Keratinocyte (primary cell): ENCODE data around the gene FGF5. TPM values are rescaled to one million over a fixed set of nuclear protein-coding genes. Genes with fewer than 3 reads are reported as not detected.
A peak's percentile ranks its signal among the peaks of the same experiment; 100 is the strongest.

ENCODE experiments used
- DNase-seq: peaks from one replicate; pipeline ENCODE4 v3.0.0-alpha.2; 2011; ENCODE audit warnings: low read depth, missing footprints, low spot score
- FAIRE-seq: peaks from 2 replicates; lab custom pipeline; 2011; peaks lifted over from hg19 to GRCh38; lab: Jason Lieb, UNC
- H2AFZ ChIP-seq: 2 replicates; pipeline ENCODE4 v1.6.0; 2012; ENCODE audit warnings: low read length, control low read depth, inconsistent platforms; ENCODE audit not compliant: control insufficient read depth
- H3K27ac ChIP-seq: 2 replicates; pipeline ENCODE4 v1.5.1; 2011; ENCODE audit warnings: low read length; ENCODE audit not compliant: control insufficient read depth, insufficient read depth
- H3K27me3 ChIP-seq: 3 replicates; pipeline ENCODE4 v1.6.0; 2011; ENCODE audit warnings: low read length; ENCODE audit not compliant: control insufficient read depth, insufficient read depth; ENCODE audit errors: extremely low read depth
- H3K36me3 ChIP-seq, 2 experiments: 2 replicates in 1 of 2; 3 replicates in 1 of 2; pipeline ENCODE4 v1.5.1; 2011; ENCODE audit warnings: low read length in 2 of 2, mild to moderate bottlenecking in 1 of 2; ENCODE audit not compliant: control insufficient read depth in 2 of 2, insufficient read depth in 2 of 2; ENCODE audit errors: extremely low read depth in 1 of 2
- H3K4me1 ChIP-seq: 3 replicates; pipeline ENCODE4 v1.5.1; 2011; ENCODE audit warnings: low read length; ENCODE audit not compliant: control insufficient read depth, insufficient read depth; ENCODE audit errors: extremely low read depth
- H3K4me2 ChIP-seq: 3 replicates; pipeline ENCODE4 v1.6.0; 2011; ENCODE audit warnings: low read depth, low read length; ENCODE audit not compliant: control insufficient read depth, insufficient read depth; ENCODE audit errors: extremely low read depth
- H3K4me3 ChIP-seq, 3 experiments: fragments of 200-600 bp in 1 of 3; sonication (generic) in 1 of 3; 2 replicates in 2 of 3; 3 replicates in 1 of 3; pipeline ENCODE4 v1.5.1; 2011 to 2016; ENCODE audit warnings: low read length in 3 of 3, mild to moderate bottlenecking in 3 of 3, control low read depth in 2 of 3, inconsistent platforms in 1 of 3, low read depth in 1 of 3, mixed read lengths in 1 of 3, mixed run types in 1 of 3, moderate library complexity in 1 of 3; ENCODE audit not compliant: control insufficient read depth in 2 of 3, insufficient read depth in 2 of 3; ENCODE audit errors: extremely low read depth in 1 of 3
- H3K79me2 ChIP-seq: 2 replicates; pipeline ENCODE4 v1.6.0; 2012; ENCODE audit warnings: low read length; ENCODE audit not compliant: control insufficient read depth, insufficient read depth
- H3K9ac ChIP-seq: 3 replicates; pipeline ENCODE4 v1.6.0; 2011; ENCODE audit warnings: low read length; ENCODE audit not compliant: control insufficient read depth, insufficient read depth; ENCODE audit errors: extremely low read depth
- H3K9me1 ChIP-seq: 3 replicates; pipeline ENCODE4 v1.6.0; 2011; ENCODE audit warnings: low read length; ENCODE audit not compliant: control insufficient read depth, insufficient read depth; ENCODE audit errors: extremely low read depth
- H3K9me3 ChIP-seq: 2 replicates; pipeline ENCODE4 v1.5.1; 2012; ENCODE audit warnings: low read depth, low read length; ENCODE audit not compliant: control insufficient read depth
- H4K20me1 ChIP-seq: 3 replicates; pipeline ENCODE4 v1.6.0; 2011; ENCODE audit warnings: low read length; ENCODE audit not compliant: control insufficient read depth, insufficient read depth; ENCODE audit errors: extremely low read depth
- CTCF ChIP-seq, 3 experiments: IDR thresholded peaks in 1 of 3; conservative IDR thresholded peaks in 1 of 3; optimal IDR thresholded peaks in 1 of 3; 2 replicates in 2 of 3; 3 replicates in 1 of 3; pipeline versions ENCODE3 to v1.5.1; 2011; ENCODE audit warnings: low read length in 3 of 3, mild to moderate bottlenecking in 3 of 3, moderate library complexity in 2 of 3, control low read depth in 1 of 3, inconsistent platforms in 1 of 3; ENCODE audit not compliant: insufficient read depth in 2 of 3; ENCODE audit errors: extremely low read depth in 1 of 3
- EZH2 ChIP-seq: IDR thresholded peaks from one replicate; pipeline ENCODE4 v1.6.1; 2012; ENCODE audit warnings: inconsistent platforms, mild to moderate bottlenecking, low read length, moderate library complexity
- dilution Hi-C: fragments of 300-500 bp; cut with MboI; formaldehyde crosslinking; loops from one replicate; pipeline ENCODE4 v1.7.0; 2020; ENCODE audit warnings: low sequenced_read_pairs; ENCODE audit not compliant: extremely low pct_ligation_motif_present
- polyA plus RNA-seq, 5 experiments: library from polyadenylated mRNA; depleted of rRNA in 3 of 5; stranded (reverse) in 3 of 5; stranded (forward) in 1 of 5; unstranded in 1 of 5; fragments of >200 nt; gene quantifications; 1 replicate in 1 of 5; 2 replicates in 3 of 5; 3 replicates in 1 of 5; pipeline versions ENCODE4 v1.2.1 to v1.2.3, GENCODE V29; 2011 to 2012; ENCODE audit warnings: missing spikeins in 2 of 5, low read depth in 1 of 5, low replicate concordance in 1 of 5

Gene FGF5
- polyA plus RNA-seq, 1 donor (not counting 4 experiments of a cell fraction or from before 2014, with no cell fraction given): 3.9 TPM

- Histone ChIP-seq H3K36me3 (no peaks in the 10 kb centered on the region), H3K9ac (no peak overlapping the region), H2AFZ (peak overlapping the region; percentile 68), H3K79me2 (no peaks in the 10 kb centered on the region), H3K27me3 (peaks cover 45% of the 10 kb centered on the region), H4K20me1 (no peaks in the 10 kb centered on the region), H3K4me1 (peaks cover 13% of the 10 kb centered on the region), H3K27ac (no peak overlapping the region), H3K9me1 (no peaks in the 10 kb centered on the region), H3K9me3 (no peaks in the 10 kb centered on the region), H3K4me2 (peak overlapping the region; percentile 74), H3K4me3 (peak overlapping the region; percentile 19 to 75 (median 53))
- TF ChIP-seq CTCF (optimal IDR thresholded peaks at IDR 0.05 in 1 of 3, IDR thresholded peaks at IDR 0.05 in 1 of 3, conservative IDR thresholded peaks at IDR 0.05 in 1 of 3; ENCODE audit: extremely low read depth in 1 of 3, insufficient read depth in 2 of 3, low read length in 3 of 3): no peak
- DNase-seq (no peak), FAIRE-seq (peak; percentile 20)
- dilution Hi-C loops: no loop called here
These were observed 1.8 kb downstream of the FGF5 start for GRCh38 chr4:80268081-80268823.

- Histone ChIP-seq H2AFZ (peak overlapping the region; percentile 38), H3K4me2 (peak overlapping the region; percentile 74), H3K27me3 (peaks cover 38% of the 10 kb centered on the region), H4K20me1 (no peaks in the 10 kb centered on the region), H3K79me2 (no peaks in the 10 kb centered on the region), H3K4me1 (peaks cover 13% of the 10 kb centered on the region), H3K4me3 (peak overlapping the region in 1 of 3 experiments; percentile 8), H3K36me3 (no peaks in the 10 kb centered on the region), H3K27ac (no peak overlapping the region), H3K9me1 (no peaks in the 10 kb centered on the region), H3K9me3 (no peaks in the 10 kb centered on the region), H3K9ac (no peak overlapping the region)
- dilution Hi-C loops: no loop called here
- TF ChIP-seq CTCF (optimal IDR thresholded peaks at IDR 0.05 in 1 of 3, IDR thresholded peaks at IDR 0.05 in 1 of 3, conservative IDR thresholded peaks at IDR 0.05 in 1 of 3; ENCODE audit: extremely low read depth in 1 of 3, insufficient read depth in 2 of 3, low read length in 3 of 3) (no peak), EZH2 (no peak)
- peak; percentile 49 for FAIRE-seq
- DNase-seq: no peak
These were observed 2.5 kb downstream of the FGF5 start for GRCh38 chr4:80268936-80269335.
